ENCODE data around the gene MADD. TPM values are rescaled to one million over a fixed set of nuclear protein-coding genes. Genes with fewer than 3 reads are reported as not detected.

MADD gene
- total RNA-seq, 1 experiment from 2014 or later, result 23.1 TPM

DNA sequence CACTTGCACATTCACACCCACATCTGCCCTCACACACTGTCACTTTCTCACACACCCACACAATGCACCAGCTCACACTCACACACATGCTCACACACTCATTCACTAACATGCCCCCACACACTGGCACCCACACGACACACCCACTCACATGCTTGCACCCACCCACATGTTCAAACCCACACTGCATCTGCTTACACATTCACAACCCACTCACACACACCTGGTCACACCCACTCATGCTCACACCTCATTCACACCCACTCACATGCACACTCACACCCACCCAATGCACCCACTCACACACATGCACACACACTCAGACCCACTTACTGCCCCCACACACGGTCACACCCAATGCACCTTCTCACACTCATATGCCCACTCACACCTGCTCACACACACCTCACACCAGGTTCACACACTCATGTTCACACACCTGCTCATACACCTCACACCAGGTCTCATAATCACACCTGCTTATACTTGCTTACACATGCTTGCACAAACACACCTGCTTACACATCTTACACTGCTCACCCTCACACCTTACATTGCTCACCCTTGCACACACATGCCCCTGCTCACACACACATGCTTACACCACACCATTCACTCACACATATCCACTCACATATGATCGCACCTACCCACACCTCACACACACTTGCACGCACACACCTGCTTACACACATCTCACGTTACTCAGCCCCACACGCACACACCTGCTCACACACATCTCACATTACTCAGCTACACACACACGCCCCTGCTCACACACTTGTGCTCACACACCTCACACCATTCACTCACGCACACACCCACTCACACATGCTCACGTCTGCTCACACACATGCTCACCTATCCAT is 86.4 kb downstream of the MADD start:
- DNase-seq (ENCODE audit: low spot score), result no peak

DNA sequence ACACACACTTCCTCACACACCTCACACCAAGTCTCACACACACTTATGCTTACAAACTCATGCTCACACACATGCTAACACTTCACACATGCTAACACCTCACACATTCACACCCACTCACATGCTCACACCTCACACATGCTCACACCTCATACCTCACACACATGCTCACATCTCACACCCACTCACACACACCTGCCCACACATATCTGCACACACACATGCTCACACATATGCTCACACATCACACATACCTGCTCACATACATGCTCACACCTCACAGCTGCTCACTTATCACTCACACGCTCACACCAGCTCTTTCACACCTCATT is 87.0 kb downstream of the MADD start:
- no peak for DNase-seq (ENCODE audit: low spot score)

DNA sequence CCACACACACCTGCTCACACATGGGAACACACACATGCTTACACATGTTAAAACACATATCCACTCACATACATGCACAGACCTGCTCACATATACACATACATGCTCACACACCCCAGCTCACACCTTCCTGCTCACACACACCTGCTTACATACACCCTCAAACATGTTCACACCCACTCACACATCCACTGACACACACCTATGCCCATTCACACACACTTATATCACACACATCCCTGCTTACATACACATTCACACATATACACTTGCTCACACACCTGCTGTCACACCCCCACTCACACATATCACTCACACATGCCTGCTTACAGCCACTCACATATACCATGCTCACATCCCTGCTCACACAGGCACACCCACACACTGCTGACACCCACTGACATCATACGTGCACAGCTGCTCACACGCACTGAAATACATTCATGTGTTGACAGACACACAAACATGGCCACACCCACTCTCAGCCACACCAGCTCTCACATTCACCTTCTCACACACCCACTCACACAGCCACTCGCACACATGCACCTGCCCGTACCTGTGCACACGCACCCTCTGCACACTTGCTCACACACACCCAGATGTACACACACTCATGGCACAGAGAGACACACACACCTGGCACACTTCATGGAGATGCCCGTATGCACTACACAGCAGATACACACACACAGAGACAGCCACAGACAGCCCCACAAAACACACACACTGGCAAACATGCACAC is 88.2 kb downstream of the MADD start:
- no peak for DNase-seq (ENCODE audit: low spot score)

DNA sequence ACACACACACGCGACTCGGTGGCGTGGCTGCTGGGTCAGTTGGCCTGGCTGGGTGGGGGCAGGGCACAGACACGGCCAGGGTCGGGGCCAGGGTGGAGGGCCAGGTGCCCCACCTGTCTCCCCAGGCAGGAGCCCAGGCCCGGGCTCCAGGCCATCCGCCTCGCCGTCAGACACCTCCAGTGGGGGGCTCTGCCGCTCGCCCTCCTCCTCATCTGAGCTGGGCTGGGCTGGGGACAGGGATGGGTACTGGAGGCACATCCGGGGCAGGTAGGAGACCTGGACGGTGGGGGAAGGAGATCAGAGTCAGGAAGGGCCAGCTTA is 88.8 kb downstream of the MADD start:
- no peak for DNase-seq (ENCODE audit: low spot score)

DNA sequence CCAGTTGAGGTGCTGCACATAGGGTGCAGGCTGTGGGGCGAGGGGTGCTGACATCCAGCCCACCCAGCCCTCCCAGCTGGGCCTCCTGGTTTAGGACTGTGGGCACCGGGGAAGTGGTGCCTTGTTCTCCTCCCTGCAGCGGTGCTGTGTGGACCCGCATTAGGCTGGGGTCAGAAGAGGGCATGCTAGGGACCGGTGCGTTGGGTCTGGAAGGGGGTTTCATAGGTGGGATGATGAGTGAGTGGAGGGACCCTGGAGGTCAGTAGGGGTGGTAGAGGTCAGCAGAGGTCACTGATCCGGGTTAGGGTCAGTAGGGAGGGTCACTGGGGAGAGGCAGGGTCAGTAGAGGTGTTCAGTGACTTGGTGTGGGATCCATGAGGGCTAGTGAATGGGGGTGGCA is 89.2 kb downstream of the MADD start:
- DNase-seq (ENCODE audit: low spot score), result no peak

DNA sequence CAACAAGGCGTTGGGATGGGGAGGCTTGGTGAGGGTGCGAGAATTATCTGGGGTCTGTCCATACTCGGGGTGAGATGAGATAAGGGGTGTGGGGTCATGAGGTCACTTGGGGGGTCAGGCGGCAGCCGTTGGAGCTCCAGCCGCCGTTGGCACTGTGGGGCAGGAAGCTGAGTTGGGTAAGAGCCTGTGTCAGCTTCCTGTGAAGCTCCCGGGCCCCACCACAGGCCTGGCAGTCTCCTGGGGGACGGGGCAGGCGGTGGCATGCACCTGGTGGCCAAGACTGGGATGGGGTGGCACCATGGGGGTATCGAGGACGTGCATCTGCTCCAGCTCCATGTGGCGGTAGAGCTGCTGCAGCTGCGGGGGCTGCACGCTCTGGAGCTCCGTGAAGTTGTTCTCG is 89.7 kb downstream of the MADD start:
- DNase-seq (ENCODE audit: low spot score), result no peak

DNA sequence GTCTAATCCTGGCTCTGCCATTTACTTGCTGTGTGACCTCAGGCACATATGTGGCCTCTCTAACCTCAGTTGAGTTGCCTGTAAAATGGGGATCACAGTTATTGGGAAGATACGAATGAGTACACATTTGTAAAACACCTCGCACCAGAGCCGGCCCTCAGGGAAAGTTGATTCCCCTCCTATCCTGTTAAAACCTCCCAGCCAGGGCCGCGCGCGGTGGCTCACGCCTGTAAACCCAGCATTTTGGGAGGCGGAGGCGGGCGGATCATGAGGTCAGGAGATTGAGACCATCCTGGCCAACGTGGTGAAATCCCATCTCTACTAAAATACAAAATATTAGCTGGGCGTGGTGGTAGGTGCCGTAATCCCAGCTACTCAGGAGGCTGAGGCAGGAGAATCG is 90.4 kb downstream of the MADD start:
- no peak for DNase-seq (ENCODE audit: low spot score)

DNA sequence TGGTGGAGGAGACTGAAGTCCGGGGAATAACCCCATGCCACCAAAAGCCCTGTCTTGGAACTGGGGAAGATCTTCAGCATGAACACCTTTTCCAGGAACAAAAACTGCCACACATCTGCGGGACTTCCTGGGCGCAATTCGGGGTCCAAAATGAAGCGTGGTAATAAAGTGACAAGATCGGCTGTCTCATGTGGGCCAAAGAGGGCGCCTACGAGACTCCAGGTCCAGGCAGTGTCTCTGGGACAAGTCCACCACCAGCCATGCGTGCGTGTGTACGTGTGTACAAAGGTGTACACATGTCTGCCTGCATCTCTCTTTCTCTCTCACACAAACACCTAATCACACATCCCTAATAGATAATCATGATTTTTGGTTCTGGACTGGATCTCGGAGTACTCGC is 91.5 kb downstream of the MADD start:
- no peak for DNase-seq (ENCODE audit: low spot score)

DNA sequence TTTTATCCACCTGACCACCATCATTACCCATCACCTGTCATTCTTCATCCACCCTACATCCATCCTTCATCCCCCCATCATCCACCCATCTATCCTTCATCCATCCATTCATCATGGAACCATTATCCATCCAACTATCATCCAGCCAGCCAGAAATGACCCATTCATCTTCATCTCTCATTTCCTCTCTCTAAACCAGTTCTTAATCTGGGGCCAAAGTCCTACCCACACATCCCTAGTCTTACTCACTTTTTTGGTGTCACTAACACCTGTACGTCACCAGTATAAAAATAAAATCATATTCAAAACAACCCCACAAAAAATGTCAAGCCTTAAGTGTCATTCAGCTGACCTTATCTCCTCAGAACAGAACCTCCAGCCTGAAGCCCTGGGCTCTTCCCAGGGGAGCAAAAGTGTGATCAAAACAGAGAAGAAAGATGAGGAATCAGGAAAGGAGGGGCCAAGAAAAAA is 96.1 kb downstream of the MADD start:
- DNase-seq (ENCODE audit: low spot score), result no peak

DNA sequence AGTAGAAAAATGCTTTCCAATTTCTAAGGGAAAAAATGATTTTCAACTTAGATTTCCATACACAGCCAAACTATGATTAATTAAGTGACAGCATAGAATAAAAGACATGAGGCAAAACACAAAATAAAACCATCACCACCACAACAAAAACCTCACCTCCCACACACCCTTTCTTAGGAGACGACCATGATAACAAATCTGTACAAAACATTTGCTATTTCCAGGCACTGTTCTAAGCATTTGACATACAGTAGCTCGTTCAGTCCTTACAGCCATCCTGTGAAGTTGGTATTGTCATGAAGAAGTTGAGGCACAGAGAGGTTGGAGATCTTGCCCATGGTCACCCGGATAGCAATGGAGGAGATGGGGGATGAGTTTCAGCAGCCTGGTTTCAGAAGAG is 99.7 kb downstream of the MADD start:
- no peak for DNase-seq (ENCODE audit: low spot score)

DNA sequence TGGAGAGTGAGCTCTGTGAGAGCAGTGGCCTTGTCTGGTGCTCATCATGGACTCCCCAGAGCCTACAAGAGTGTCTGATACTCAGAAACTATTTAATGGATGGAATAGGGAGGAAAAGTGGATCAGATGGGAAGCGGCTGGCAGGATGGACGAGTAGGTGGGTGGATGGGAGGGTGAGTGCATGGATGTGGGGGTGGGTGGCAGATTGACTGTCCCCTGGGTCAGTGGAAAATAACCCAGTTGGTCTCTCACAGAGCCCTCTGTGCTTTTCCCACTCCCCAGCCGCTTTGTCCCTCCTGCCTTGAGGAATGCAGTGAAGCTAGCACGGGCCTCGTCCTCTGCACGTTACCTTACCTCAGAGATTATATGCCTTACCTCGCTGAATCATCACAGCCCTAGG is 102.5 kb downstream of the MADD start:
- DNase-seq (ENCODE audit: low spot score), result no peak

DNA sequence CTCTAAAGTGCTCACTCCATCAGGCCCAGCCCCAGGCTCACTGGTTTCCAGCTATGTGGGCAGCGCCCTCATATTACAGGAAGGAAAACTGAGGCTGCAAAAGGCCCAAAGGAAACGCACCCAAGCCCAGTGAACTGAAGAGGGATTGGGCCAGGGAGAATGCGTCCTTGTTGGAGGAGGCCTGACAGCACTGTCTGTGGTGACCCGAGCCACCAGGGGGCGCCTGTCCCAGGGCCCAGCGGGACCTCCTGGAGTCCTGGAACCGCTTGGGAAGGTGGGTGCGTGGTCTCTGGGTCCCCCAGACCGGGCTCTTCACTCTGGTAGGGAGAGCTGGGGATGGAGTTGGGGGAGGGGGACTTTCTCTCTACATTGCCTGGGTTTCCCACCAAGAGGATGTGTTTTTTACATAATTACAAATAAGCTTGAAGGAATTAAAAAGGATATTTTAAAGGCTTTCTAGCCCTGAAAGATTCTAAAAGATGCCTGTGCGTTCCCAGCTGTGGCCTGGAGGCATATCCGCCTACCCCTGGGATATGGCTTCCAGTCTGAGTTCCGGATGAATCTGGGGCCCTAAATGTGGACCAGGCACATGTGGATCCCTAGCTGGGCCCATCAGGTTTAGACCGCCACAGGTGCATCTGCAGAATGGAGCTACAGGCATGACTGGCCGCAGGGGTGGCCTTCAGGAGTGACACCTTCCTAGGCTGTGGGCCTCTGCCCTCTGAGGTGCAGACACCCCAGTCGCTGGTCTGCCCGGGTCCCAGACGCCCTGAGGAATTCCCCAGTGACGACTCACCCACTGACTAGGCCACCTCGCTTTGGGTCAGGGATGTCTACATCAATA is 104.2 kb downstream of the MADD start:
- peak; percentile 57 for DNase-seq (ENCODE audit: low spot score)

DNA sequence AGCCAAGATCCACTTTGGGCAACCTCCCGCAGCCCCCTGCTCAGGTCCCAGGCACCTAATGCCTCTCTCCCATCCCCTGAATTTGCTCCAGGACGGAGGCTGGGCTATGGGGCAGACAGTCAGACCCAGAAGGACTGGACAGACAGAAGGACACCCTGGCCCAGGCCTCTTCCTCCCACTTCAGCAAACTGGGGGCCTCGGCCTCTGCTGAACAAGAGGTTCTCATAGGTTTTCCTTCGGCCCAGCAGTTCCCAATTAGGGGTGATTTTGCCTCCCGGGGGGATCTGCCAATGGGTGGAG is 104.7 kb downstream of the MADD start:
- DNase-seq (ENCODE audit: low spot score), result no peak

DNA sequence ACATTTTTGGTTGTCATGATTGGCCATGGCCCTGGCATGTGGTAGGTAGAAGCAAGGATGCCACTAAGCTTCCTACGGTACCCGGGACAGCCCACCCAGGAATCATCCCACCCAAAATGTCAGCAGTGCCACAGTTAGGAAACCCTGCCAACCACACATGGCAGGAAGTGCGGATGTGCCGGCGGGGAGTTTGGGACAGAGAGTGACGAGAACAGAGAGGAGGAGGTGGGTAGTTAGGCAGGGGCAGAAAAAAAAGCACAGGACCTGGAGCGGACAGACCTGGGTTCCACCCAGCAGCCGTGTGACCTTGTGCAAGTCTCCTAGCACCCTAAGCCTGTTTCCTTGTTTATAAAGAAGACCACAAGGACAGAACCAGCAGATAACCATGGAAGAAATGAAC is 105.1 kb downstream of the MADD start:
- no peak for DNase-seq (ENCODE audit: low spot score)

DNA sequence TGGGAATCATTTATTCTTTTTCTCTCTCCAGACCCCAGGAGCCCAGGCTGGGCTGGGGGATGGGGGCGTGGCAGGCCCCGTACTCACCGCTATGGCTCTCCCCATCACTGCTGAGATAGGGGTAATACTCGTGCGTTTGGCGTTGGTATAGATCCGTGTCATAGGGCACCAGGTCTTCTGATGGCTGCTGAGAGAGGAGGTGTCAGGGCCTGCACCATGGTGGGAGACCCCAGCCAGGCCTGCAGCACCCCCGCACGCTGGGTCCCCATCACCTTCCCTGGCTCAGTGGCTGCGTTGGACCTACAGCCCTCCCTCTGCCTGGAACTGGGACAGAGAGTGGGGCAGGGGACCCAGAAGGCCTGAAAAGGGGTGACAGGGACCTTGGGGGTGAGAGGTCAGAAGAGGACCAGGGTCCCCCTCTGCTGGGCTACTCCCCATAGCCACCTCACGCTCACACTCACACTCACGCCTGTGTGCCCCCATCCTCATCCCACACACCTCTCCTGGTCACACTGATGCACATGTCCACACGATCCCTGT is 105.7 kb downstream of the MADD start:
- DNase-seq (ENCODE audit: low spot score), result no peak

DNA sequence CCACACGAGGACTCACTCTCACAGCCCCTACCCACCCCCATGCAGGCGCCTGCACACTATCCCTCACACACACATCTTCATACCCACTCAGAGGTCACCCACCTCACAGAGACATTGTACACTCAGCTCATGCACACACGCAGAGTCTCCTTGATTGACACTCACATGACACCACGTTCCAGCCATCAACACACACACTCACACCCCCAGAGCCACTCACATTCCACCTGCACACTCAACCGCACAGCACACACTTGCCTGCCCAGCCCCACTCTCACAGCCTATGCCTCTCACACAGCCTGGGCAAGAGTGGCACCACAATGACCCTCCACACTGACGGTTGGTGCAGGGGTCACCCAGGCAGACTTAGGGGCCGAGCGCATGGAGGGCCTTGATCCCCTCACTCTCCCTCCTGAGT is 106.2 kb downstream of the MADD start:
- DNase-seq (ENCODE audit: low spot score), result no peak

DNA sequence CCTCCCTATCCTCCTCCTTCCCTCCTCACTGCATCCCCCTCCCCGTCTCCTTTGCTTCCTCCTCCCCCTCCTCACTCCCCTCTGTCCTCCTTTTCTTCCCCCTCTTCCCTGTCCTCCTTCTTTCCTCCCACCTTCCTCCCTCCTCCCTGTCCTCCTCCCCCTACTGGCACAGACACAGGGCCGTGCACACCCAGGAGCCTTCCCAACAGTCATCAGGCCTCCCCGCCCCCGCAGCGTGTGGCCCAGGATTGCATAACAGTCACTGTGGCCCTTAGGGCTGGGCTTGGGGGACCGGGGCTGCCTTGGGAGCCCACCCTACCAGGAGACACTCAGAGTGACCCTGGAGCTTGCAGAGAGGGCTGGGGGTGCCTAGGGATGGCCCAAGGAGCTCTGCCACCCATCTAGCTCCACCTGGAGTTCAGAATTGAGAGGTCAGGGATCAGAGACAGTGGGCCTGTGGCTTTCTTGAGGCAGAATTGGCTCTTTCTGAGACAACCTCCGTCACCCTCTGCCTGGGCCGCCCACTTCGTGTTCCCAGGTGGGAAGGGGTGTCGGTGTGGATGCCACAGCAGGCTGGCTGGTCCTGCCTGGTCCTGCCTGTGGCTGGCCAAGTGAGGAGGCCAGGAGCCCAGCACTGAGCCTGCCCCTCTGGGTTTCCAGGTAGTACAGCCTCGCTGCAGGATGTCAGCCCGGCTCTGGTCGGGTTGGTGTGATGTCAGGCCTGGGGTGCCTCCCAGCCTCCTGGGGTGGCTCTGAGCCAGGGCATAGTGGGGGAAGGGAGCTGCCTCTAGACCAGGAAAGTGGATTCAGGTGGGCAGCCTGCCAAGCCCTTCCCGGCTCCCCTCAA is 106.8 kb downstream of the MADD start:
- DNase-seq (ENCODE audit: low spot score), result no peak

DNA sequence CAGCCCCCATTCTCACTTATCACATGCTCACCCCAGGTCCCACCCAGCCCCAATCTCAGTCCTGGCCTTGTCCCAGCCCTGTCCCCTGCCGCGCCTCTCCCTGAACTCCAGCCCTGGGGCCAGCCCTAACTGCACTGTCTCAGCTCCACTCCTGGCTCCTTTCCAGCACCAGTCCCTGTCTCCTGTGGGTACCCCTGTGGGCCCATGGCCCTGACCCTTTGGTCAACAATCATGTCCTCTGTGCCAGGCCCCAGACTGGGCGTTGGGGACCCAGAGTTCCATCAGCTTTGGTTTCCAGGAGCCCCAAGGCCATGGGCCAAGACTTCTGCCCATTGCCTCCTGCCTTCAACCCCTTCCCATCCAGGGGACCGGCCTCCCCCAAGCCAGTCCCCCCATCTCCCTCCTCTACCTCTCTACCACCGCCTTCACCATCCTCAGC is 107.7 kb downstream of the MADD start:
- no peak for DNase-seq (ENCODE audit: low spot score)

DNA sequence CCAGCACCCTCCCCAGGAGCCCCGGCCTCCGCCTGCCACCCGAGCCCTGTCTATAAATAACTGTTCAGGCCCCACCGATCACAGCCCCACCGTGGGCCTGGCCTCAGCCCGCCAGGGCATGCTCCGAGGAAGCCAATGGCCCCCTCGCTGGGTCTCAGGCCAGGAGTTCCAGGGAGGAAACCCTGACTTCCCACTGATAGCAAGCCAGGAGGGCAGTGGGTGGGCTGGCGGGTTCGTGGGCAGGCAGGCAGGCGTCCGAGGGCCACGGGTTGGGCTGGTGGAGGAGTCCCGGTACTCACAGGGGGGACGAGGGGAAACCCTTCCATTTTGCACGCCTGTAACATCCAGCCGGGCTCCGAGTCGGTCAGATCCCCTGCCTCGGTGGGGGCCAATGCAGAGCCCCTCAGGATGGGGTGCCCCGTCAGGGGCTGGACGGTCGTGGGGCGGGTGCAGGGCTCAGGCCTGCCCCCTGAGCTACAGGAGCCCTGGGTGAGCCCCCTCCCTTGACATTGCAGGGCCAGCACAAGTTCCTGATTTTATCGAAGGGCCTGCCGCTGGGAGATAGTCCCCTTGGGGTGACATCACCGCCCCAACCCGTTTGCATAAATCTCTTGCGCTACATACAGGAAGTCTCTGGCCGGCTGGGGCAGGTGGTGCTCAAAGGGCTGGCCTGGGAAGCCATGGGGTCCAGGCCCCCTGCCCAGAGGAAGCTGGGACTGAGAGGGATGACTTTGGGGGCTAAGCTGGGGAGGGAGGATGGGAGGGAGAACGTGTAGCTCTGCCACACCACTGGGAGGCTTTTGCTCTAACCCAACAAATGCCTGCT is 108.3 kb downstream of the MADD start, which contains the start of gene SPI1:
SPI1 (minus strand) TSS at position 538 of the 826 bp plus-strand sequence; CDS start at position 344, 194 bp downstream.
- no peak for DNase-seq (ENCODE audit: low spot score)

DNA sequence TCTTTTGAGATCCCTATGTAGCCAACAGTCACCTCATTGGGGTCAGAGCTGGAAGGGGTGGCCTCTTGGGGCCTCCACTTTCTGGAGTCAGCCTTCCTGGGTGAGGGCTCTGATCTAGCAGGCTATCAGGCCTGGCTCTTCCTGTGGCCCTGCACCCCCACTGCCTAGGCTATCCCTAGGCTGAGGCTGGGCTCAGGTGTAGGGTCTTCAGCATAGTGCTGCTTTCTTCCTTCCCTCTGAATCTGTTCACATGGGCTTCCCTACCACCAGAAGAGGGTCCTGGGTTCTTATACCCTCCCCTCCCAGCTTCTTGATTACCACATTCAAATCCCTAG is 108.9 kb downstream of the MADD start:
- no peak for DNase-seq (ENCODE audit: low spot score)

DNA sequence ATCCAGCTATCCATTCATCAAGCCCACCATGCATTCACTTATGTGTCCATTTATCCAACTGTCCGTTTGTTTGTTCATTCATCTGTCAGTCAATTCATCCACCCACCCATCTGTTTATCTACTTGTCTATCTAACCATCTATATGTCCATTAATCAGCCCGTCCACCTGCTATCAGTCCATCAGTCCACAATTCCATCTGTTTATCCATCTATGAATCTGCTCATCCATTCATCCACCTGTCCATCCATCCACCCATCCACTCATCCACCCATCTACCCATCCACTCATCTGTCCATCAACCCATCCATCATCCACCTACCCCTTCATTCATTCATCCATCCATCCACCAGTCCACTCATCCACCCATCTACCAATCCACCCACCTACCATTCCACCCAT is 109.4 kb downstream of the MADD start:
- no peak for DNase-seq (ENCODE audit: low spot score)
